GM19025 (cell line): ENCODE data around the gene C20orf141.

ENCODE experiments used
- ATAC-seq: cut with Tn5 transposase; IDR thresholded peaks from one replicate; pipeline ENCODE4 v1.9.1; 2021; ENCODE audit warnings: mild to moderate bottlenecking, low read depth, moderate library complexity; ENCODE audit not compliant: unreplicated experiment

The C20orf141 gene

DNA sequence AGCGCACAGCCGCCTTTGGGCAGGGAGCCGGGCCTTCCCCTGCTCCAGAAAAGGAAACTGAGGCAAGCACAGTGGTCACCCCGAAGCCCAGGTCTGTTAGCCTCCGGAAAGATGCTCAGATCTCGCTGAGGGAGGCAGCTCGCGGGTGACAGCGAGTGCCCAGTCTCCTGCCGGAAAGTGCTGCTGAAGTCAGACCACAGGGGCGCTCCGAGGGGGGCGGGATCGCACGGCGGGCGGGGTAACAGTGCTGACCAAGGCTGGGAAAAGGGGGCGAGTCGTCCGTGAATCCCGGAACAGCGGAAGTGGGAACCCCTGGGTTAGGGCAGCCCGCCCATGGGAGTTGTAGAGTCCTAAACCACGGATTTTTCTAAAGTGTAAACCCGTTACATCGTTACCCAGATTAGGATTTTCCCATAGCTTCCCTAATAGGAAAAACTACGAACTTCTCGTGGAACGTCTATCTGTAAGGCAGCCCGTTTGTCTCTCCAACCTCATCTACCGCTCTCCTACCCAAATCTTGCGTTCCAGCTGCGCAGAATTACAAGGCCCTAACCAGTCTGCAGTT is 26.3 kb downstream of the C20orf141 start:
- peak; percentile 24 for ATAC-seq

DNA sequence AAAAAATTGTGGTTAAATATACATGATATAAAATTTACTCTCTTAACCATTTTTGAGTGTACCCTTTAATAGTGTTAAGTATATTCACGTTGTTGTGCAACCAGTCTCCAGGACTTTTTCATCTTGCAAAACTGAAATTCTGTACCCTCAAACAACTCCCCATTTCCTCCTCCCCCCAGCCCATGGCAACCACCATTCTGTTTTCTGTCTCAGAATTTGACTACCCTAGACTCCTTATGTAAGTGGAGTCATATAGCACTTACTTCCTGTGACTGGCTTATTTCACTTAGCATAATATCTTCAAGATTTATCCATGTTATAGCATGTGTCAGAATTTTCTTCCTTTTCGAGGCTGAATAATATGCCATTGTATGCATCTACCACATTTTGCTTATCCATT is 30.8 kb downstream of the C20orf141 start:
- ATAC-seq = no peak

DNA sequence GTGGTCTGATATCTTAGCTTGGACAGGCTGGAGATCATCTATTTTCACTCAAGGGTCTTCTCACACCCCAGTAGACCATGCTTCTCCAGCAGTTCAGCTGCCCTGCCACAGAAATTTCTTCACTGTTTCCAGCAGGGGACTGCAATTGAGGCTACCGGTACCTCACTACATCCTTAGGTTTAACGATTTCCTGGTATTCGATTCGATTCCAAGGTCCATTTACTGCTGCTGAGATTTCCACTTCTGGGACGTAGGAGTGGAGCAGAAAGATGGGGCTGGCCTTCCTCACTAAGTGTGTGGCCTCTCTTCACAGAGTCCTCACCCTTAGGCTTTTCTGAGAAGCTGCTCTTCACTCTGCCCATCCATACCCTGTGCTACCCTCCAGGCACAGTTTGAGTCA is 31.9 kb downstream of the C20orf141 start:
- ATAC-seq = no peak

DNA sequence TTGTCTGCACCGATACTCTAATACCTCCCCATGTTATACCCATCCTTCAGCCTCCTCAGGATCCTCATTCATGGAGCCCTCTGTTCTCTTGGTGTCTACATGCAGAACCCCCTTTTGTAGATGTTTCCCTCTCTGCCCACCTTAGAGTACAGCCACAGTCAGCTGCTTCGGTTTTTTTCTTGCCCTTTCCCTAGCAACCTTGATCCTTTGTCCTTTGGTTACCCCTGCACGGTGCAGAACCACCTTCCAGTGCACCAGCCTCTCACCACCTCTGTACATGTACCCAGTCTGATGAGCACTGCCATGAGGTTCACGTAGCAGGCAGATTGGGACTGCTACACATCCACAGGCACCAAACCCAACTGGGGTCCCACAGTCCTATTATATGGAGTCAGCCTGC is 33.0 kb downstream of the C20orf141 start:
- no peak for ATAC-seq

DNA sequence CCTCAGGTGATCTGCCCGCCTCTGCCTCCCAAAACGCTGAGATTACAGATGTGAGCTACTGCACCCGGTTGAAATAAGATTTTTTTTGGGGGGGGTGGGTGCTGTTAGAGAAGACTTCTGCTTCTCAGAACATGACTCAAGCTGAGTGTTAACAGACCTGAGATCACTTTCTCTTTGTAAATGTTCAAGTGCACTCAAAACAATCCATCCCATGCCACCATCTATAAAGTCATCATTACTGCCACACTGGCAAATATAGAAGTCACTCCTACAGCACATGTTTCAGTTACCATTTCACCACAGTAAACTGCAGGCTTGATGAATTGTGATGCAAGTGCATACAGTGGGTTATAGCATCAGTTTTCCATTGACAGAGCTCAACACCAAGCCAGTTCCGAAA is 34.7 kb downstream of the C20orf141 start:
- ATAC-seq = no peak

DNA sequence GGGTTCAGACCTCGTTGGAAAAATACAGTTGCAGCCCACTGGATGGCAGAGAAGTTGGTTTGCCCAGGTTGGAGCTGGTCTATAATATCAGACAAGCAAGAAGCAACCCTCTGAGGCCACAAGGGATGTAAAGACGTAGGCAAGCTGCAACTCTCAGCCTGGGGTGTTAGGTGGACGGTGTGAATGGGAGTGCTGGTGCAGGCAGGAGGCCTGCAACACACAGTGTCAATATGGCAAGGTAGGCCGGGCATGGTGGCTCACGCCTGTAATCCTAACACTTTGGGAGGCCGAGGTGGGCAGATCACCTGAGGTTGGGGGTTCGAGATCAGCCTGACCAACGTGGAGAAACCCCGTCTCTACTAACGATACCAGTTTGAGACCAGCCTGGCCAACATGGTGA is 36.3 kb downstream of the C20orf141 start:
- ATAC-seq = no peak

DNA sequence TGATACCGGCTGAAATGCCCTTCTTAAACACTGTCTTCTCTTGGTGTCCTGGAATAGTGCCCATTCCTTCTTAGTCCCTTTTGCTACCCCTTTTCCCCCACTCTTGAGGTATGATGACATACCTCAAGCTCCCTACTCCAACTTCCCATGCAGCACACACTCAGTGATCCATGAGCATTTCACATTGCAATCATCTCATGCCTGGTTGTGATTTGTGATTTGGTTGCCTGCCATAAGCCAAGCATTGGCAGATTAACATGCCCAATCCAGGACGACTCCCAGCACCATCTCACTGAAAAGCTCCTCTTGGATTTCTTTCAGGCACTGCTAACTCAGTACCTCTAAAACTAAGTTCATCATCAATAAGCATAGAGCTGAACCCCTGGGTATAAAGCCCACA is 43.8 kb downstream of the C20orf141 start:
- no peak for ATAC-seq

DNA sequence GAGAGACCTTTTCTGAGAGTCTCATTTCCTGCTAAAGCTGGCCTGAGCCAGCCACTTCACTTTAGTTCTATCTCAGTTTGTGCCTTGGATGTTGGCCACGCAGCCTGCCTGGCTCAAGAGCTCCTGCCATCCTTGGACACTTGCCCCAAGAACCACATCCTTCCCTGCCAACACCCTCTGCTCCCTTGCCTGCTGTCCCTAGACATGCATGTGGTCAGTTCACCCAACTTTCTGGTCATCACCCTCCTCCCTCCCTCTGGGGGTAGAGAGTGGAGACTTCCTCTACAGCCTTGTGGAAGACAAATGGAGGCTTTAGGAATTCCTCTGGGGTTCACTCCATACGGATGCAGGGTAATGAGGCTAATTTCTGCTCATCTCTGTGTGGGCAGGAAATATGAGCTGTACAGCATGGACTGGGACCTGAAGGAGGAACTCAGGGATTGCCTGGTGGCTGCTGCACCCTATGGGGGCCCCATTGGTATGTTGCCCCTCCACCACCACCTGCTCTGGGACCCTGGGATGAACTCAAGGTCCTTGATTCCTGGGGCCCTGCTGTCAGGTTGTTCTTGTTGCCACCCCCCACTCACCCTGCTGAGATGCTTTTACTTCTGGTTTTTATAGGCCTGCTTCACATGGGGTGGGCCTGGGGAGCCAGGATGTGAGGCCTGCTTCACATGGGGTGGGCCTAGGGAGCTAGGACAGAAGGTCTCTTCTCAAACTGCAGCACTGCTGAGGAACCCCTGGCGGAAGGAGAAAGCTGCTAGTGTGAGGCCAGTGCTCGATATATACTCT is 44.7 kb downstream of the C20orf141 start:
- no peak for ATAC-seq

DNA sequence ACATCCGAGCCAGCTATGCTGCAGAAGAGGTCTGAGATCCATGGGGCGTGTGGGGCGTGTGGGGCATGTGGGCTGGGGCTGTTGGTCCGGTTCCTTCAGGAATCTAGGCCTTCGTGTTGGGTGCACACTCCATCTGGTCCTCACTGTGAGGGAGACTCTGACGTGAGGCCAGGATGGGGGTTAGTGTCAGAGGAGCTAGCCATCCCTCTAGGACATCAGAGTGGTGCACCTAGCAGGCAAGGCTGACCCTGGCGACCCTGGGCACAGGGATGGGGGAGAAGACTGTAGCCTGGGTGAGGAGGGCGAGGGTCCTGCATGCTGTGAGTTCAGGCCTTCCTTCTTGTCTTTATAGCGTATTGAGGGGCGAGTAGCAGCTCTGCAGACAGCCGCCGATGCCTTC is 49.8 kb downstream of the C20orf141 start:
- no peak for ATAC-seq

DNA sequence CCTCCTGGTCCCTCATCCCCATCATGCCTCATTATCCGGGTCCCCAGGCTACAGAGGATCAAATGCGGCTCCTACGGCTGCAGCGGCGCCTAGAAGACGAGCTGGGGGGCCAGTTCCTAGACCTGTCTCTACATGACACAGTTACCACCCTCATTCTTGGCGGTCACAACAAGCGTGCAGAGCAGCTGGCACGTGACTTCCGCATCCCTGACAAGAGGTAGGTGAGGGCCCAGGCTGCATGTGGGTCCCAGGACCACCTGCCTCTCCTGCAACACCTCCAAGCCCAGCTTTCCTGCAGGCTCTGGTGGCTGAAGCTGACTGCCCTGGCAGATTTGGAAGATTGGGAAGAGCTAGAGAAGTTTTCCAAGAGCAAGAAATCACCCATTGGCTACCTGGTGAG is 50.3 kb downstream of the C20orf141 start:
- ATAC-seq = no peak
